ENCODE measurements around the gene ABCA8.
"Not testable (repeated sequence)": the region's sequence is repeated elsewhere in the genome, so short reads cannot be mapped to it uniquely, and the experiment has no call there.

ABCA8 gene

DNA sequence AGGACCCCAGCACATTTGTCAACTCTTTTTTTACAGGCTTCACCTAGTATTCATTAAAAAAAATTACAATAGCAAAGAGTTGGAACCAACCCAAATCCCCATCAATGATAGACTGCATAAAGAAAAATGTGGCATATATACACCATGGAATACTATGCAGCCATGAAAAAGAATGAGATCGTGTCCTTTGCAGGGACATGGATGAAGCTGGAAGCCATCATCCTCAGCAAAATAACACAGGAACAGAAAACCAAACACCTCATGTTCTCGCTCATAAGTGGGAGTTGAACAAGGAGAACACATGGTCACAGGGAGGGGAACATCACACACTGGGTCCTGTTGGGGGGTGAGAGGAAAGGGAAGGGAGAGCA is 11.4 kb downstream of the ABCA8 start:
- not testable (repeated sequence) for DNase-seq (ENCODE audit: low read depth)

DNA sequence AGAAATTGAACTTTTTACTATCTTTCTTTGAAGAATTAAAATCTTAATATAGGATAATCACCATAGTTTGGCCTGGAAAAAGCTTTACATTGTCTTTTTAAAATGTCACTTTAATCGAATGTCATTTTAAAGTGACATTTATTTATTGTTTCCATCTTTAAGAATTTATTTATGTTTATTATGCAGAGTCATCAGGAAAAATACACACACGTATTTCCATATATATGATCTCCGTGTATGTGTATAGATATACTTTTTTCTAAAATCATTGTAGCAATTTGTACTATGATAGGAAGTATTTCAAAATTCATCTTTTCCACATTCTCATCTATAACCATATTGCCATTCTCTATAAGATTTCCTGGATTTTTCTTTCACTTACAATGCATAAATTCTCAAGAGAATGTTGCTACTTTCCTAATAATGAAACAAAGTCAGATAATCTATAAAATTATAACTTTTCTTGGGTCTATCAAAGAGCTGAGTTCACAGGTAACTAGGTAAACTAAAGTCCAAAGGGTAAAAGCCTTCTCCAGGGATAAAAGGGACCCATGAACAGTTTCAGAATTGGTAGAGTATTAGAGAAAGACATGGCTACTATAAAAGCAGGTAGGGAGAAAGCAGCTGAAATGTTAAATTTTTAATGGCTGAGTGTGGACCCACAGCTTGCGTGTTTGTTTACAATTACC is 11.9 kb downstream of the ABCA8 start:
- DNase-seq (ENCODE audit: low read depth) = no peak

DNA sequence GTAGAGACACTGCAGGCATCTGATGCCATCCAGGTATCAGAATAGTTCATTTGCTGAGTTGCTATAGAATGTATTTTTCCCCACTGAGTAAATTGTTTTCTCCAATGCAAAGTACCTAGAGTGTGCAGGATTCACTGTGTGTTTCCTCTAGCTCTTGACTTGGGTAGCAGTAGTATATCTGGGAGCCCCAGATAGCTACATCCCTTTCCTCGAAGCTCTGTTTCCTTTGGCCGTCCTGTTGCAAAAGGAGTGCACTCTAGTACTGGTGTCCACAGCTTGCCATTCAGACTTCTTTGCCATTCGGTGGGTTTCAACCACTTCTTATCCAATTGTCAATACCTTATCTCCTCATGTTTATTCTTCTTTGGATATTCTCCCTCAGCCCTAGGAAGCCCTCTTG is 12.8 kb downstream of the ABCA8 start:
- no peak for DNase-seq (ENCODE audit: low read depth)

DNA sequence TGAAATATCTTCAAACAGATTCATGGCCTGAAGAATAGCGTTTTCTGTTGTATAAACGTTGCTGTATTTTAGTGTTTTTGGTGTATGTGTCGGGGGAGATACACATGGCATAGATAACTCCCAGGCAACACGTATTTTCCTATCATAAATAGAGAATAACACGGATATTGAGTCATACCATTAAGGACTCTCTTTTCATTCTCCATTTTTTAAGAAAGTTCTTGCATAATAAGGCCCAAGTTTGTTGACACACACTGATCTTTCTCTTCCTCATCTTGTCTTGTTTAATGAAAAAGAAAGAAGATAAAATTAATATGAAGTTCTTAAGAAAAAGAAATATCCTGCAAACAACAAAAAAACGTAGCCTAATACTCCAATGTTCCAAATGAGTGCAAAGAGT is 13.4 kb downstream of the ABCA8 start:
- no peak for DNase-seq (ENCODE audit: low read depth)

DNA sequence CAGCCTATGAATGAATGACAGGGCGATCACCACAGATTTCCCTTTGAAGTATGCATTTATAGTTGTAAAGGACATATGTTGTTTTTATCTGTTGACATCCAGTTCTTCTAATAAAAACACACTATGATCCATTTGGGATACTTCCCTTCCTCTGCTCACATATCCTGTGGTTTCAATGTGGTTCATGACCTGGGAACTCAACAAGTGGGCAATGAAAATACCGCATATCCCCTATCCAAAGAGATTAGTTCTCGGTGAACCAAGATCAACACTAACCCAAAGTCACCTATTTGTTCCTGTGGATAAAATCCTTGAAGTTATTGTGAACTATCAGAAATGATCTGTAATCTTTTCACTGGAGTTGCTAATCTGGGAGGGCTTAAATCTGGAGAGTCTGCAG is 16.0 kb downstream of the ABCA8 start:
- no peak for DNase-seq (ENCODE audit: low read depth)

DNA sequence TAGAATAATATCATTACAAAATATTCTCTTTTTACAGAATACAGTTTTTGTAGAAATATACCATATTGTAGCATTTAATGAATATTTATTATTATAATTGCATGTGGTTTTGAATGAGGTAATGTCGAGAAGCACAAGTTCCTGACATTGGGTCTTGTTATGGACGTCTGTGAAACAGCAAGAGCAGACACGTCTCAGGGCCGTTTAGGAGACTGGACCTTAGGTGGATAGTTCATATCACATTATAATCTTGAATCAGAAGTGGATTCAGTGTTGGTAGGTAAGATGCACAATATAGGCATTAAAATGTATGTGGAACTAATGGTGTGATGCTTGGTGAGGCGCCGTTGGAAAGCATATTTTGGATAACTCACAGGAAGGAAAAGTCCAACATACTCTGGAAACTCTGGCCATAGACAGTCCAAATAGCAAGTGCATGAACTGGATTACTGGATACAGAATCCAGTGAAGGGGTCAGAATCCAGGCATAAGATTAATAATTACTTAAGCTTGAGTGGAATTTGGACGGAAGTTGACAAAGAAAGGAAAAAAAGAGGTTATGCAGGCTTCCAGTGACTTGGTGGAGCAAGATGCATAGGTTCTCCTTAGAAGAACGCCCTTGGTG is 17.2 kb downstream of the ABCA8 start:
- no peak for DNase-seq (ENCODE audit: low read depth)

DNA sequence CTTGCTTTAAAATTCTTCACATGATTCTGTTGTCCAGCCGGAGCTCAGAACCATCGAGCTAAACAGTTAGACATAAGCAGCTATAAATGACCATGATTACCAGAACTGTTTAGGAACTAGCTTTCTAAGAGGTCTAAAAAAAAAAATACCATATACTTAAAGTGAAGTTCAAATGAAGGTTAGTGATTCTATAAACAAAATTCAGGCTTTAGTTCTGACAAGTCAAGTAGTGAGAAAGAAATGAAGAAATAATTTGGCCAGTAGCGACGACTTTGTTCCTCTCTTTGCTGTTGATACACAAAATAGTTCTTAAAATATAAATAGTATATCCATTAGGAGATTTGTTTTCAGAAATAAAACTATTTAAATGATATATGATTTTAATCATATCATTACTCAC is 27.7 kb downstream of the ABCA8 start:
- DNase-seq (ENCODE audit: low read depth) = no peak

DNA sequence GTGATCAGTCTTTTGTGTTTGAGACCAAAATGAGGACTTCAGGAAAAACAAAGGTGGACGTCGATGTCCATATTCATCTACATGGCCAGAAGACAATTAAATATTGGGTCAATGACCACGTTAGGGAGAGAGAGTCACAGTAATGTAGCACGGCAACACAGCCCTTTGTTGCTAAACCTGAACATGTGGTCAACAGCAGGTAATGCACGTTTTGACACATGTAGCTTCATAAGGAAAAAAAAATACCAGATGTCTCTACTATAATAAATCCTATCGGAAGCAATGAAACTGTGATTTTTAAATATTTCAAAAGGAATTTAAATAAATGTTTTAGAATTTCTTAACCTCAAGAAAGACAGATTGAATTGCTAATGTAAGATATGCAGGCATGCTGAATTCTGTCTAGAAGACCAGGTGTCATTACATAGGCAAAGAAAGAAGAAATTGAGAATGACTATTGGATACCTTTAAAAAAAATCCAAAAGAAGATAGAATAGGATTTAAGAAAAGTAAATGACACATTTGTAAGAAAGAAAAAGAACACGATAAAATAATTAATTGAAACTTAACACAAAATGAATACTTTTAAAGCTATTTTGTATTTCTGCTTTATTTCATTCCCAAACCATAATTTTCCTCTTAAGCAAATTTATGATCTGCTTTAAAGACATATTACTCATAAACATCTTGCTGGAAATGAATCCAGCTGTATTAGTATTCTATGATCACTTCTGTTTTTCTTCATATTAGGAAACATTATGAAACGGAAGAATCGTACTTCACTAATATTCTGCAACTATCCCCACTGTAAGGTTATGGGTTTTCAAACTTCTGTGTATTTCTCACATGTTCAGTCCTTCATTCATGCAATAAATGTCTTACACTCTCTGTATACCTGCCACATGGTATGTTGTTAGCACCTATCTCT is 30.1 kb downstream of the ABCA8 start:
- no peak for DNase-seq (ENCODE audit: low read depth)

DNA sequence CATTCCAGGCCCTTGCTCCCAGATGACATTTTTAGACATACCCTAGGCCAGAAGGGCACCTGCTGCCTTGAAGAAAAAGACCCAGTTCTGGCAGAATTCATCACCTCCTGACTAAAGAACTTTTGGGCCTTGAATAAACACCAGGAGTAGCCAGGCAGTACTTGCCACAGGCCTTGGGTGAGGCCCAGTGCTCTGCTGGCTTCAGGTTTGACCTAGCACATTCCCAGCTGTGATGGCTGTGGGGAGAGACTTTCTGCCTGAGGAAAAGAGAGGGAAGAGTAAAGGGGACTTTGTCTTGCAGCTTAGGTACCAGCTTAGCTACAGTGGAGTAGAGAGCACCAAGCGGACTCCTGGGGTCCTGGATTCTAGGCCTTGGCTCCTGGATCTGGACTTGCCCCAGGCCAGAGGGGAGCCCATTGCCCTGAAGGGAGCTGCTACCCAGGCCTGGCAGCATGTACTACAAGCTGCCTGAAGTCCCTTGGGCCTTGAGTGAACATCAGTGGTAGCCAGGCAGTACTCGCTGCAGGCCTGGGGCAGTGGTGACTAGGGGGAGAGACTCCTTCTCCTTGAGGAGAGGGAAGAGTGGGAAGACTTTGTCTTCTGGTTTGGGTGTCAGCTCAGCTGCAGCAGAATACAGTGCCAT is 44.3 kb downstream of the ABCA8 start:
- DNase-seq (ENCODE audit: low read depth) = no peak

DNA sequence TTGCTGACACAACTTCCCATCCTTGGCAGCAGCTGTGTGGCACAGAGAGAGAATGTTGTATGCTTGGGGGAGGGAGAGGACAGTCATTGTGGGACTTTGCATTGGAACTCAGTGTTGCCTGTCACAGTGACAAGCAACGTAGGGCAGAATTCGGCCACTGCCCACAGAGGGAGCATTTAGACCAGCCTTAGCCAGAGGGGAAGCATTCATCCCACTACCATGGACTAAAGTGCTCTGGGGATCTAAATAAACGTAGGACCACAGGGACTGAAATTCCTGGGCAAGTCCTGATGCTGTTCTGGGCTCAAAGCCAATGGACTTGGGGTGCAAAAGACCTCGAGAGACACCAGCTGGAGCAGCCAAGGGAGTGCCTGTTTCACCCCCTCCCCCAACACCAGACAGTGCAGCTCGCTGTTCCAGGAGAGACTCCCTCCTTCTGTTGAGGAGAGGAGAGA is 44.9 kb downstream of the ABCA8 start:
- no peak for DNase-seq (ENCODE audit: low read depth)

DNA sequence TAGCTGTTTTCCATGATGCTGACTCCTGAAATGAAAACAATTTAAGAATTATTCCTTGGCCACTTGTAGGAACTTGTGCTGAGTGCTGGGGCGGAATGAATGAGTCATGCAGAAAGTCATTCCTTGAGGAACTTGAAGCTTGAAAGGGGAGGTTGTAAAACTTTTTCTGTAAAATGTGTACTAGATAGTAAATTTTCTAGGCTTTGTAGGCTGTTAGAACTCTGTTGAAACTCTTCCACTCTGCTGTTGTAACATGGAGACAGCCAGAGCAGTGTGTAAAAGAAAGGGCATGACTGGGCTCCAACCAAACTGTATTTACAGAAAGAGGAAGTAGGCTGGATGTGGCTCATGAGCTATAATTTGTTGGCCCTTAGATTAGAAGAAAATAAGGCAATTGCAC is 46.1 kb downstream of the ABCA8 start:
- no peak for DNase-seq (ENCODE audit: low read depth)

DNA sequence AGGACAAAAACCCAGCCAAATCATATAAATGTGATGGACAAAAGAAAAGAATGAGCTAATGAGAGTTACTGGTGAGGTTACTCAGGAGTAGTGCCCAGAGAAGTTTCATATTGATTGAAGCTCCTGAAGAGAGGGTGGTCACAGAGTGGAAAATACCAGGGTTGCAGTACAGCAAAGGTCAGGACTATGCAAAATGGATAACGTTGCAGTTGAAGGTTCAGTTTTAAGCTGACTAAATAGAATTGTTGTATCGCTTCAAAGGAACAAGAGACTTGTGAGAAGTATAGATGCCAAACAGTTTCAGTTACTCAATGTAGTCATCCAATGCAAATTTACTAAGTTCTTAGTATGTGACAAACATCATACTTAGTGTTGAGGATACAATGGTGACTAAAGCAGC is 47.1 kb downstream of the ABCA8 start:
- no peak for DNase-seq (ENCODE audit: low read depth)

DNA sequence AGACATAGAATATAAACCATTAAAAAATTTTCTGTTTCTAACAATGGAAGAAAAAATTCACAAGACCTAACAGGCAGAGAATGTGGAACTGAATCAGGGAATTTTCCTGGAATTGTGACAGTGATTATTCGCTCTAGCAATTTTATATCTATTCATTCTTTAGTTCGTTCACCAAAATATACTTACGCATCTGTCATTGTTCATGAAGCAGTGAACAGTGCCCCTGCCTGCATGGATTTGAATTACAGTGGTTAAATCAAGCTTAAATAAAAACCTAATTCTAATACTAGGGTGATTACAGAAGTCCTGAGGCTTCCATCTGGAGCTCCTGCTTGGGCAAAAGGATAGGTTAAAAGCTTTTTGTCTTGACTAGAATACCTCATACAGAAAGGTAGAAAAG is 48.6 kb downstream of the ABCA8 start:
- DNase-seq (ENCODE audit: low read depth) = no peak

DNA sequence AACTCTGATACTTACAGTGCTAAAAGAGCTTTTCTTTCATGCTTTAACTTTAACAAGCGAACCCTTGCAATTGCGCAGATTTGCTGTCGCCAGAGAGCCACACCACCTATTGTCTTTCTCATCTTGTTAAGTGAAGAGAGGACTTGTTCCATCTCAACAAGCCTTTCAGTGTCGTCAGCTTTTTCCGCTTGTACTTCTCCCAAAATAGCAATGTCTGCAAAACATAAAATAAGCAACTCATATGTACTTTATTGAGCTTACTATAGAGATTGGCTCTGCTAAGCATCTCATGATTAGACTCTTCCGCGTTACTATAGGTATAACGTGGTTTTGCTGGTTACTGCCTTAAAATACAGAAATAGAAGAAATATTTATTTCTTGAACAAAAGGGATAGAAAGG is 51.9 kb downstream of the ABCA8 start:
- DNase-seq (ENCODE audit: low read depth) = no peak

DNA sequence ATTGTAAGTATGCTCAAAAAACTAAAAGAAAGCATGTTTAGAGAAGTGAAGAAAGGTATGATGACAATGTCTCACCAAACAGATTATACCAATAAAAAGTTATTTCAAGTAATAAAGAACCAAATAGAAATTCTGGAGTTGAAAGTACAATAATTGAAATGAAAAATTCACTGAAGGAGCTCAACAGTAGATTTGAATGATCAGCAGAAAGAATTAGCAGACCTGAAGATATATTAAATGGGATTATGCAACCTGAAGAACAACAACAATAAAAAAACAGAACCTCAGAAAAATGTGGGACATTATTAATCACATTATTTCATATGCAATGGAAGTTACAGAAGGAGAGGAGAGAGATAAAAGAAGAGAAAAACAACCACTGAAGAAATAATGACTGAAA is 57.6 kb downstream of the ABCA8 start:
- no peak for DNase-seq (ENCODE audit: low read depth)

DNA sequence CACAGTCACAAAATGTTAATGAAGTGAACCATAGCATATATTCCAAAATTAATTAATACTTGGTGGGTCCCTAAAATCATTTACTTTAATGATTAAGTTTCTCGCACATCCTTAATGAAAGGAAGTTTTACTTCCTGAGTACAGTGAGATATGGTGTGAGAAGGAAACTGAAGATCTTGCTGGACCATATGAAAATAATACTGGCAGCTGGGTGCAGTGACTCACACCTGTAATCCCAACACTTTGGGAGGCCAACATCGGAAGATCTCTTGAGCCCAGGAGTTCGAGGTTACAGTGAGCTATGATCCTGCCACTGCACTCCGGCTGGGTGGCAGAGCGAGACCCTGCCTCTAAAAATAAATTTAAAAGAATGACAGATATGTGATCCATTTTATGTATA is 62.5 kb downstream of the ABCA8 start:
- DNase-seq (ENCODE audit: low read depth) = no peak

DNA sequence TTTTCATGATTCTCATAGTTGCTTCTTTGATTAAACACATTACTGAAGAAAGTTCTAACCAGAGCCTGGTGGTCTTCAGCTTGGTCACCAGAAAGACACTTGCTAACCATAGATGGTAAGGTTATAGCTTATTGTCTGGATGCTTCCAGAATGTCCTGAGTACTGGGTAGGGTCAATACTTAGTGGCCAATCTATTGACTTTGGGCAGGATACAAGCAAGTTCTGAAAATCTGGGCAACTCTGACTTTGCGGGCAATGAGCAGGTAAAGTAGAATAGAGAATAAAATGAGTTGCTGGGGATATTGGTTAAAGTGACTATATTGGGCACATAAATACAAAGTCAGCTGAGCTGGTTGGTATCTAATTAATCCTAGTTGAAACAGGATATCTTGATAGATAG is 63.0 kb downstream of the ABCA8 start:
- no peak for DNase-seq (ENCODE audit: low read depth)

DNA sequence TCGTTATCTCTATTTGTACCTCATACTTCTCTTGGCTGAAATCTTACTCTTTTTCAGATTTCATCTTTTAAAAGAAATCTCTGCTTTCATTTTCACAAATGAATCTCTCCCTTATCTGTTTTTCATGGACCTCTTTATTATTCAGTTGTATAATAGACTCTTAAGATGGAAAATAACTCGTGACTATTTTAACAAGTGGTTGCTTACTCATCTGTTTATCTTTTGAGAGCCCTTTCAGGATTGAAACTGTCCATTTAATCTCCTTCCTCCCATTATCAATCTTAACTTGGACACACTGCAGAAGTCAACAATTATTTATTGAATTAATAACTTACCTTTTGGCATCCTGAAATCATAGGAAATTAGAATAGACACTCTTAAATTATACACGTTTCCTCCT is 68.8 kb downstream of the ABCA8 start:
- DNase-seq (ENCODE audit: low read depth) = no peak

DNA sequence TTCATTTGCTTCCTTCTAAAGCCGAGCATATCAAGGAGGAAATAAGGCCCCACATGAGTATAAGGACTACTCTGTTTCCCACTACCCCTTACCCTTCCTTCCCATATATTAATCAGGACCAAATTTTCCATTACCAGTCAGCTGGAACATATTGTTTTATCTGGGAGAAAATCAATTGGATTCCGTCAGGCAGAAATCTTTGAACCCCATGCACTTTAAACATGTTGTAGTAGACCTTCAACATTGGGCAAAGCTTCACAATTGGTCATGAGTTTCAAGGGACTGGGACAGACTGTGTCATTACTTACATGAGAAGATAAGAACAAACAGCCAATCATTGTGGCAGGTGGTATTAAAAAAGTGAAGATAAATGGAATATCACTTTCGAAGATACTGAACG is 70.3 kb downstream of the ABCA8 start:
- no peak for DNase-seq (ENCODE audit: low read depth)

DNA sequence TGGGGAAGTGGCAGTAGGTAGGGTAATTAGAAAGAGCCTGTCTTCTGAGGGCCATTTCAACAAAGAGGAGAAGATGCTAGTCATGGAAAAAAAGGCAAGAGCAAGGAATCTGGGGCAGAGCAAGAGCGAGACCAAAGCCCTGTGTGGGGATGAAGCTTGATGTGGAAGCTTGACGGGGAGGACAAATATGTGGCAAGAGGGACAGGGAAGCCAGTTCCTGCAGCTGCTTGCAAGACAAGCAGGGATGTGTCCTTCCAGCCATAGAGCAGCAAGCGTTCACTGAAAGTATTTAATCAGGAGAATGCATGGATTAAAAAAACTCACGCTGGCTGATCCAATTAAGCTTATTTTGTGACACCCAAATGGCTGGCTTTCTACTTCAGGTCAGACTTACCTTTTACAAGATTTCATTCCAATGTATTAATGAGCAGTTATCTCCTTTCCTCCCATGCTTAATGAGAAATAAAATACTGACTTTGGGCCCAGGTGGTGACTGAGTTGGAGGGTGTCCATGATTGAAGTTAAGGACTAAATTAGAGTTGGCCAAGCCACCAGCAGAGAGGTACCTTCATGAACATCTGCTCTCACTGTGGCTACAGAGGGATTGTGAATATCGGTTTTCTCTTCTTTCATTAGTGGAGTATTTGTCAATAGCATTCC is 76.8 kb downstream of the ABCA8 start:
- no peak for DNase-seq (ENCODE audit: low read depth)

DNA sequence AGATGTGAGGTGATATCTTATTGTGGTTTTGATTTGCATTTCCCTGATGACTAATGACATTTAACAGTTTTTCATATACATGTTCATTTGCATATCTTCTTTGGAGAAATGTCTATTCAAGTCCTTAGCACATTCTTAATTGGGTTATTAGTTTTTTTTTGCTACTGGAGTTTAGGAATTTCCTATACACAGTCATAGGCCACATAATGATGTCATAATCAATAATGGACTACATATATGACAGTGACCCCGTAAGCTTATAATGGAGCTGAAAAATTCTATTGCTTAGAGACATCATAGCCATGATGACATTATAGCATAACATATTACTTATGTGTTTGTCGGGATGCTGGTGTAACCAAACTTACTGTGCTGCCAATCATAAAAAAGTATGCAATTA is 83.7 kb downstream of the ABCA8 start:
- DNase-seq (ENCODE audit: low read depth) = no peak

DNA sequence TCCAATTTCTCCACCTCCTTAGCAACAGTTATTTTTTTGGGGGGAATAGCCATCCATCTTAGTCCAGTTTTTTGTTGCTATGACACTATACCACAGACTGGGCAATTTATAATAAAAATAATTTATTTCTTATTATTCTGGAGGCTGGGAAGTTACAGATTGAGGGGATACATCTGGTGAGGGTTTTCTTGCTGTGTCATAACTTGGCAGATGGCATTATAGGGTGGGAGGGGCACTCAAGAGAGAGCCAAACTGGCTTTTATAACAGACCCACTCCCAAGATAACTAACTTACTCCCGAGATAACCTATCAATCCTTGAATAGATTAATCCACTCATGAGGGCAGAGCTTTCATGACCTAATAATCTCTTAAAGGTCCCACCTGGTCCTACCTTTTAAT is 84.2 kb downstream of the ABCA8 start:
- no peak for DNase-seq (ENCODE audit: low read depth)
